COLO668 (cell line): Measurements from ENCODE around the gene OR4C13.
A peak's percentile ranks its signal among the peaks of the same experiment; 100 is the strongest.
"Not testable (repeated sequence)": the region's sequence is repeated elsewhere in the genome, so short reads cannot be mapped to it uniquely, and the experiment has no call there.

ENCODE experiments used
- DNase-seq: peaks from one replicate; lab custom pipeline; 2025; ENCODE audit not compliant: unreplicated experiment; lab: John Stamatoyannopoulos, UW

OR4C13 gene

DNA sequence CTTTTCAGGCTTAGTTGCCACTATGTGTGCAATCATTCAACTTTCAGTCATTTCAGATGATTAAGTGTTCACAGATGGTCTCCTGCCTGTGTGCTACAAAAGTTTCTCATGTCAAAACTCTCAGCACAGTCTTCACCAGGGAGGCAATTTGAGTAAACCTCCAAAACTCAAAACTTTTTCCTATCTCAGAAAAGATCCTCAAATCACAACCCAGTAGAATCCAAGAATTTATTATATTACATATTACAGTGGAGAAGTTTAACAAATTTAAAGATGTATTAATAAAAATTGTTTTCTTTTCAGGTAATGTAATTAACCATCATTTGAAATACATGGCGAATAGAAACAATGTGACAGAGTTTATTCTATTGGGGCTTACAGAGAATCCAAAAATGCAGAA is at the start of gene OR4C13:
TSS of gene OR4C13 (plus strand) at position 301 of the 400 bp plus-strand sequence. CDS start at position 333, 32 bp downstream.
- no peak for DNase-seq

DNA sequence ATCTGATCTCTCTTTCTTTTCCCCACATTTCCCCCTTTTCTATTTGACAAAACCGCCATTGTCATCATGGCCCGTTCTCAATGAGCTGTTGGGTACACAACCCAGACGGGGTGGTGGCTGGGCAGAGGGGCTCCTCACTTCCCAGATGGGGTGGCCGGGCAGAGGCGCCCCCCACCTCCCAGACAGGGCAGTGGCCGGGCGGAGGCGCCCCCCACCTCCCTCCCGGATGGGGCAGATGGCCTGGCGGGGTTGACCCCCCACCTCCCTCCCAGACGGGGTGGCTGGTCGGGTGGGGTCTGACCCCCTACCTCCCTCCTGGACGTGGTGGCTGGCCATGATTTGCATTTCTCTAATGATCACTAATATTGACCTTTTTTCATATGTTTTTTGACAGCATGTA is 40.7 kb upstream of the OR4C13 start:
- DNase-seq = not testable (repeated sequence)

DNA sequence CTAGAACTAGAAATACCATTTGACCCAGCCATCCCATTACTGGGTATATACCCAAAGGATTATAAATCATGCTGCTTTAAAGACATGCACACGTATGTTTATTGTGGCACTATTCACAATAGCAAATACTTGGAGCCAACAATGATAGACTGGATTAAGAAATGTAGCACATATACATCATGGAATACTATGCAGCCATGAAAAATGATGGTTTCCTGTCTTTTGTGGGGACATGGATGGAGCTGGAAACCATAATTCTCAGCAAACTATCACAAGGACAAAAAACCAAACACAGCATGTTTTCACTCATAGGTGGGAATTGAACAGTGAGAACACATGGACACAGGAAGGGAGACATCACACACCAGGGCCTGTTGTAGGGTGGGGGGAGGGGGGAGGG is 3.5 kb upstream of the OR4C13 start:
- DNase-seq = not testable (repeated sequence)

DNA sequence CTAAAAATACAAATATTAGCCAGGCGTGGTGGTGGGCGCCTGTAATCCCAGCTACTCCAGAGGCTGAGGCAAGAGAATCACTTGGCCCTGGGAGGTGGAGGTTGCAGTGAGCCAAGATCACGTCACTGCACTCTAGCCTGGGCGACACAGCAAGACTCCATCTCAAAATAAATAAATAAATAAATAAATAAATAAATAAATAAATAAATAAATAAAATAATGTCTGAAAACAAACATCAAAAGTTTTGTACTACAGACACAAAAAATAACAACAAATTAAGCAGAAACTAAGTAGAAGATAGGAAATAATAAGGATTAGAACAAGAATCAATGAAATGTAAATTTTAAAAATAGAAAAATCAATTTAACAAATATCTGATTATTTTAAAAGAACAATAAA is 21.2 kb downstream of the OR4C13 start:
- DNase-seq = not testable (repeated sequence)

DNA sequence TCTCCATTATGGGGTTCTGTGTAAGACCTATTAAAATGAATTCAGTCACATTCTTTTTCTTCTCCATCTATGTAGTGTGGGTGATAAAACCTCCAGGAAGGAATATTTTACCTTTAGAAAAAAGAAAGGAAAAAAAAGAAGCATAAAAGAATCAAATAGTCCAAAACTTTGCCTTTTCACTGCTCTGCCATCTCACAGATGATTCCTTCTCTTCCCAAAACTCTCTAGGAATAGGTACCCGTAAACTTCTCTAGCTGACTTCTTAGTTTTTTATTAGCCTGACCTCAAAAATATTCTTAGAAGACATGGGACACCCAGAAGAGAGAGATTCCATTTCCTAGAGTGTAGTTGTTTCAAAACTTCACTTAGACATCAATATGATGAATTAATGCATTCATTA is 30.2 kb downstream of the OR4C13 start, which contains the start of gene OR4C12:
TSS of gene OR4C12 (minus strand) at position 101 of the 400 bp plus-strand sequence. CDS start at position 67, 34 bp downstream.
- not testable (repeated sequence) for DNase-seq

DNA sequence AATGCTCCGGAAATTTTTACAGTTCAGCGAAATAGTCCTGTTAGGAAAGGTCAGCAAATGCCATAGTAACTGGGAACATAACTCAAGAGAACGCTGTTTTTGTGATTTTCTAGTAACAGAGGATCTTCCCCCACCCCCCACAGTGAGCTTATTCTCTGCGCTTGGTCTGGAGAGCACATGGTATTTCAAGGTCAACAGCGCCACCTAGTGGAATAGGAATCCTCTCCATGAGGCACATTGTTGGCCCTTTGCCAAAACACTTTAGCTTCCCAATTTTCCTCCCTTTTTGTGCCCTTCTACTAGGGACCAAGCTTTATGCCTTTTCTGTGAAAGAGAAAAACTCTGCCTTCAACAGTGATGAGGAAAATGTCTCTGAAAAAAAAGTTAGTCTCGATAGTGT is 43.4 kb downstream of the OR4C13 start:
- DNase-seq = peak; percentile 39
